GM08714 (cell line): ENCODE results near the gene HIGD1B.

Experiments
- H3K4me3 ChIP-seq: fragments of 200-500 bp; sonication (Bioruptor generic); 2 replicates; pipeline ENCODE4 v1.5.1; 2014; ENCODE audit warnings: mild to moderate bottlenecking, low read length, inconsistent platforms
- ZNF274 ChIP-seq: IDR thresholded peaks from 2 replicates; pipeline ENCODE4 v1.6.1; 2012; ENCODE audit warnings: mild to moderate bottlenecking, low read depth, low read length

The HIGD1B gene

DNA sequence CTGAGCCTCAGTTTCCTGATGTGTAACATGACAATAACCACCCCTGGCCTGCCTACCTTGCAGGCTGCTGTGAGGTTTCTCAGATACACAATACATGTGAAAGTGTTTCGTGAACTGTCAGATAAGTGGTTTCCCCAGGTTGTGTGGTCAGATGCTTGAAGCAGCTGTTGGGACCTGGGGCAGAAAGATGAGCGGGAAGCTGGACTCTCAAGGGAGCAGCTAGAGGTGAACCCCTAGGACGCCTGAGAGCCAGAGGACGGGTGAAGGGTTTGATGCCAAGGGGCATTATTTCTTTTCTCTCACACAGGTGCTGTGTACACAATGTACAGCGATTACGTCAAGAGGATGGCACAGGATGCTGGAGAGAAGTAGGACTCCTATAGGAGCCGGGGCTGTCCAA, 2.3 kb downstream of the HIGD1B start:
- no peak for TF ChIP-seq ZNF274
- H3K4me3 ChIP-seq: no peak overlapping the region

DNA sequence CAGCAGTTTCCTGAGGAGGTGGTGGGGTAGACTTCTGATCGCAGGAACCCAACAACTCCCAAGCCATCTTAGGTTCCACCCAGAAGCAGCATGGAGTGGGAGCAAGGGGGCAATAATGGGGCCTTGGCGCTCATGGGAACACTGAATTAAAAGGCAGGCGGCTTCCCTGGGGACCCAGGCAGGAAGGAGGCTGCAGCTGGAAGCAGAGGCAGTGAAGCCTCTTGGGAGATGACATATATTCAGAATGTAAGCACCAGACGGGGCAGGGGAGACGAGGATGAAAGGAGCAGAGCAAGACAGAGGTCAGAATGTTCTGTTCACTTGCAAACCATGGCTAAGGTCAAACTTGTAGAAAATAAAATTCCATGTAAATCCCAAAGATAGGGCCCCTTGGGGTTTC, 2.9 kb downstream of the HIGD1B start:
- H3K4me3 ChIP-seq: no peak overlapping the region

DNA sequence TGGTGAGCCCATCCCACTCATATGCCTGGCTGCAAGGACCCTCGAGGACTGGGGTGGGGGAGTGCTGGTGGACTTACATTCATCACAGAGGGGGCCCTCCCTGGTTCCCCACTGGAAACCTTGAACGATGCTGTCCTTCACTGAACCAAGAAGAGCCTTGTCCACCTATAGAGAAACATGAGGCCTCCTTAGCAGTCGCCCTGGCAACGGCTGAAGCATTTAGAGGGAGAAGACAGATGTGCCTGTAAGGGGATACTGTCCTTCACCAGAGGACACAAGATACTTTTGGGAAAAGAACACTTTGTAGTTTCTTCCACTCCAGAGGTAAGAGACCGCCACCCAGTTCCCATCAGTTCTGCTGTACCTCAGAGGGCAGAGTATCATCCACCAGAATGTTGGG, 6.5 kb downstream of the HIGD1B start:
- H3K4me3 ChIP-seq: no peak overlapping the region
- no peak for TF ChIP-seq ZNF274

More for the DNA sequence above, 2.9 kb downstream of the HIGD1B start:
- TF ChIP-seq ZNF274: no peak

DNA sequence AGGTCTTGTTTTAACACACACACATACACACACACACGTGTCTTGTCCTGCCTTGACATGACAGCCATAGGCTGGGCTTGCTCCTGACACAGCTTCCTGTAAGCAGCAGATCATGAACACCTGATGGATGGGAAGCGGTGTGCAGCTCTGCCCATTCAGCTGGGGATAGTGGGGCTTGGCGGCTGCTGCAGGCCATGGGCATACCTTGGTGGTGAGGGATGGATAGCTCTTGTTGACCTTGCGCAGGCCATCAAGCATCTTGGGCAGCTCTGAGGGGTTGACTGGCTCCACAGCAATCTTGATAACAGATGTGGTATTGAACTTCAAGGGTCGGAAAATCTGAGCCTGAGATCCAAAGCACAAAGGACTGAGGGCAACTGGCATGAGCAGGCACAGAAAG, 12.0 kb downstream of the HIGD1B start:
- no peak overlapping the region for H3K4me3 ChIP-seq
- TF ChIP-seq ZNF274: no peak

DNA sequence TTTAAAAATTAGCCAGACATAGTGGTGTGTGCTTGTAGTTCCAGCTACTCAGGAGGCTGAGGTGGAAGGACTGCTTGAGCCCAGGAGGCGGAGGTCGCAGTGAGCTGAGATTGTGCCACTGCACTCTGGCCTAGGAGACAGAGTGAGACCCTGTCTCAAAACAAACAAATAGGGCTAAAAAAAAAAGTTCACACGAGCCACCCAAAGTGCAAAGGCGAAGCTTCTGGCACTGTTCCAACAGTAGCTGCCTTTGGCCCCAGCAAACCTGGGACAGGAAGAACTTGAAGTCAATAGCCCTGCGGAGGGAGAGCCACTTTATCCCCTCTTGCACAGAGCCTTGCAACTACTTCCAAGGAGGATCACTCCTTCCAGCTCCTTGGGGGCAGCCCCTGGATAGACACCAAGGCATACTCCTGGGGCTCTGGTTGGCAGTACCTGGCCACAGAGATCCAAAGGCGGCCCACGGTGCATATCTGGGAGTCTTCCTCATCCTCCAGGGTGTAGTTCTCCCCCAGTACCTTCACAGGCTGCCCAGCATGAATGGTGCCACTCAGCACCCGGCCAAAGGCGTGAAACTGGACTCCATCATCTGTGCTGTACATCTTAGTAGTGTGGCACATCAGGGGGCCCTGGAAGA, 14.7 kb downstream of the HIGD1B start:
- no peak overlapping the region for H3K4me3 ChIP-seq
- TF ChIP-seq ZNF274: no peak

DNA sequence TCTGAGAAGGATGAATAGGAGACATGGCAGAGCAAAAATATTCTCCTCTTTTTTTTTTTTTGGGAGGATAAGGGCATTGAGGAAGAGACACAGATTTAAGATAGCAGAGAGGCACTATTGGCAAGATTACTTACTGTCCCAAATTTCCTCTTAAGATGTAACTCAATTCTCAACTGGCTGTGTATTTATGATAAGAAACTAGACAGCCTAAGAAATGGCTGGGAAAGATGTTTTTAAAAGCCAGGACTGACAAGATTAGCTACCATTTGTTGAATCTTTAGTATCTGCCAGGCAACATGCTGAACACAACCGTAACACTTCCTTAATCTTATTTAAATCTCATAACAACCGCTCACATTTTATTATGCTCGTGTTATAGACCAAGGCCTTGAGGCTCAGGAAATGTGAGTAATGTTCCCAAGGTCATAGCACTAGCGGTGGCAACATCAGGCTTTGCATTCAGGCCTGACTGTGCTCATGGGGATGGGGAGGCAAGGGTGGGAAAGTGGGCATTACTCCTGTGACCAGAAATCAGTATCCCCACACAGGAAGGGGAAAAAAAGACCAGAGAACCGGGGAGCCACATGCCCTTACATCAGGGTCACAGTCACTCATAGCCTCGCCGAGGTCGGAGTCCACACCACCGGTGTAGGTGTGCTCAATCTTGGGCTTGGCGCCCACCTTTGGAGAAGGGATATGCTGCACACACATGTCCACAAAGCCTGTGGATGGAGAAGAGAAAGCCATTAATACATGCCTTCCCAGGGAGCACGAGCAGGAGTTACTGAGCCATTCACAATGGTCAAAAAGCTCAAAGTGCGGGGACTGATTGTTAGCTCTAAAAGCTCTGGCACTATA, 15.6 kb downstream of the HIGD1B start:
- H3K4me3 ChIP-seq: no peak overlapping the region
- TF ChIP-seq ZNF274: no peak

DNA sequence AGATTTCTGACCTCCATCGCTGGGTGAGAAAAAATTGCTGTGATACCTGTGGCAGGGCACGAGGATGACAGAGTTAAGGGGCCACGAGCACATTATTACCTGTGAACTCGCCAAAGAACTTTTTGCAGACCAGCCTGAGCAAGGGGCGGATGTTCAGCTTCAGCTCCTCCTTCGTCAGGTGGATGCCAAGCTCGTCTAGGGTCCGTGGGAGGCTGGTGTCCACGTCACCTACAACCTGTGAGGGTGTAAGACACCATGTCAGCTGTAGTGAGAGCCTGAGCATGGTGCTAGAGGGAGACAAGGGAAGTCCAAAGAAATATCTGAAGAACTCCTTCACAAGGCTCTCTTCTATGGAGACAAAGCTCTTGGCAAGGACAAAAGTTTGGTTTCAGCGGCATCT, 17.1 kb downstream of the HIGD1B start:
- no peak overlapping the region for H3K4me3 ChIP-seq
- TF ChIP-seq ZNF274: no peak

DNA sequence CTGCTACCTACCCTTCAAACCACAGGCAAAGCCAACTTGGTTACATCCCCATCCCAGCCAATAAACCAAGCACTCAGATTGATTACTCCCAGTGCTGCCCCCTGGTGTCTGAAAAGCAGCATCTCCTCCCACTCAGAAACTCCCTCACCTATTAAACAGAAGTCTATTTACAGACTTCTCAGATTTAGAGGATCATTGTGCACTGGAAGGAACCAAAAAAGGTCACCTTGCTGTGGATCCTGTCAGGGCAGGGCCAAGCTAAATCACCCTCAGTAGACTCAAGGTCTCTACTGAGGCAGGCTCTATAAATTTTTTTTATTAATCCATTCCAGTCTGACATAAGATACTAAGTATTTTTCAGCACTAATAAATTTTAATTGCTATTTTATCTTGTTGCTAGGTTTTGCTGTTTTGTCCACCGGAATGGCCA, 17.6 kb downstream of the HIGD1B start:
- no peak overlapping the region for H3K4me3 ChIP-seq
- TF ChIP-seq ZNF274: no peak

DNA sequence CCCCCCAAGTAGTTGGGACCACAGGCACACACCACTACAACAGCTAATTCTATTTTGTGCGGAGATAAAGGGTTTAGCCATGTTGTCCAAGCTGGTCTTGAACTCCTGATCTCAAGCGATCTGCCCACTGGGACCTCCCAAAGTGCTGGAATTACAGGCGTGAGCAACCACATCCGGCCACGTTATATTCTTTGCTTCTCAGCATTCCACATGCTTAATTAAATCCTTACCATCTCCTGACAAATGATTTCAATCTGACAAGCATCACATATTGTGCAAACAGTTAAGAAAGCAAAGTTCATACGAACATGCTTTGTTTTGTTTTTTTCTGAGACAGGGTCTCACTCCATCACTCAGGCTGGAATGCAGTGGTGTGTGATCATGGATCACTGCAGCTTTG, 18.2 kb downstream of the HIGD1B start:
- no peak for TF ChIP-seq ZNF274

DNA sequence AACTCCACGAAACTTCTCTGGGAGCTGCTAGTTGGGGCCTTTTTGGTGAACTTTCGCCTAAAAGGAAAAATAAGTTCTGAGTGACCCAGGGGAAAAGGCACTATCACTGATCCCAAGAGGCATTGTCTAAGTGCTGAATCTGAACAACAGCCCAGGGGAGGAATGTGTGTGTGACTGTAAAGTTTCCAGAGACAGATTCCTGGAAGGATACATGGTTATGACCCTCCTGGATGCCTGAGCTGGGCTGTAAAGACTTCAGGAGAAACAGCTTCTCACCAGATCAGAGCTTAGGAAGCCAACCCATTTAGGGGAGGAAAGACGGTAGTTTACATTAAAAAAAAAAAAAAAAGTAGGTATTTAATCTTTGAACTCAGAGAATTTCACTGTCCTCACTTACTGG, 20.2 kb downstream of the HIGD1B start:
- TF ChIP-seq ZNF274: no peak
- H3K4me3 ChIP-seq: no peak overlapping the region

More for the DNA sequence above, 18.2 kb downstream of the HIGD1B start:
- no peak overlapping the region for H3K4me3 ChIP-seq

DNA sequence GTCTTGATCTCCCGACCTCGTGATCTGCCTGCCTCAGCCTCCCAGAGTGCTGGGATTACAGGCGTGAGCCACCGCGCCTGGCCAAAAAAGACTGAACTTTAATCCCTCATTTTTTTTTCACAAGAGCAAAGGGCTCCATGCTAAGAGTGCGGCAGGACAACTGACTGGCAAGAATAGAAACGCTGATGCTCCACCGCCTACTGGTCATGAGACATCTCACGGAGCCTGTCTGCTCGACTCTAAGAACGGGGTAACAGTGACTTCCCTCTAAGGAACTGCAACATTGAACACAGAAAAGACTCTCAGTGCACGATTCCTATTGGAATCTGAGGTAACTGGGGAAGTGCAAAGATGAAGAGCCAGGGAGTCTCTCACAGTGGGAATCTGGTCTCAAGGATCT, 23.9 kb downstream of the HIGD1B start:
- no peak for TF ChIP-seq ZNF274
- no peak overlapping the region for H3K4me3 ChIP-seq

DNA sequence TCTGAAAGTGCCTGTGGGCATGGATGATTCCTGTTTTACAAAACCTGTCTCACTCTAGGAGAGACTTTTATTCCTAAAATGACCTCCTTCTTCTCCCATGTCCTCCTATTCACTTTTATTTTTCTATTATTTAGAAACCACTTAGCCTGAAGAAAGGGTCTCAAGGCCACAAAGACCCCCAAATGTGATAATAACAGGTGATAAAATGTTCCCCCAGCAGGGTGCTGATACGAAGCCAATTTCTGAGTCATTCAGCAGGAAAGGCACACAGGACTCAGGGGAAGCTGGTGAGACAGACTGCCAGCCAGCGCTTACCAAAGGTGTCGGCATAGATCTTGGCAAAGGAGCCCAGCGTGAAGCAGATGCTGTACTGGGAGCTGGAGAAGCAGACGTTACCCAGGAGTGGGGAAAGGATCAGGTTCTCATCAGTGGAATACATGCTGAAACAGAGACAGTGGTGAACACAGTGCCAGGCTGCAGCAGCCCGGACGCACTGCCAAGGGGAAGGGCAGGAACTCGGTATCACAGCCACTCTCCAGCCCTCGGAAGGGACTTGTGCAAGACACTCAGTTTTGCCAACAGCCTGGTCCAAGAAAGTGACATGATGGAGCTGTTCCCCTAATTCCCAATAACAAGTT, 24.6 kb downstream of the HIGD1B start:
- TF ChIP-seq ZNF274: no peak
- no peak overlapping the region for H3K4me3 ChIP-seq

DNA sequence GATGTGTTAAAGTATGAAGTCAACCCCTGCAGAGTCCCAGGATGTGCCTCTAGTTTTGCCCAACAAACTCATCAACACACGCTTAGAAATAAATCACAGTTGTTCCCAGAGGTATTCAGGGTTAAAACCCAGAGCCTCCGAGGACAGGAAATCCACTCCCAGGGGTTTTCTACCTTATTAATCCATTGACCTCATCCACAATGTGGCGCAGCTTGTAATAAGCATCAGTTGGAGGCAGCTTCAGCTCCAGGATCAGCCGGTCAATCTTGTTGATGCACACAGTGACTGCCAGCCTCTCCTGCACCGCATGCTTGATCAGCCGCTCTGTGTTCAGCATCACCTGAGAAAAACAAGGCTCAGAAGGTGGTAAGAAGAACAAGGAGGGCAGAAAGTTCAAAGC, 28.1 kb downstream of the HIGD1B start:
- TF ChIP-seq ZNF274: no peak
- no peak overlapping the region for H3K4me3 ChIP-seq

DNA sequence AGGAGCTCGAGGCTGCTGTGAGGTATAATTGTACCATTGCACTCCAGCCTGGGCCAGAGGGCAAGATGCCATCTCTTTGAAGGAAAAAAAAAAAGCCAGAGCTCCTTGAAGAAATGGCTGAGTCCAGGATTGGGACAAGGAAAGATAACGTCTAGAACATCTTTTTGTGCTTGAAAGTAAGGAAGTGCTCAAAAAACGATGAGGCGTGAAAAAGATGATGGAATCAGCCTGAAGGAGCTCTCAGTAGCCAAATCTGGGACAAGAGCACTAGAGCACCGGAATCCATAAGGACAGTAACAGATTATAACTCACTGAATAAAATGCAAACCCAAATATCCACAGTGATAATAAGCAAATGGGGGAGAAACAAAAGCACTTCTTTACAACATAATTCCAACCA, 29.4 kb downstream of the HIGD1B start:
- no peak overlapping the region for H3K4me3 ChIP-seq
- no peak for TF ChIP-seq ZNF274
